Stimulated activated CD8-positive, alpha-beta memory T cell treated with anti-CD3 and anti-CD28 coated beads, Interleukin-12 subunit alpha, Interleukin-12 subunit beta, amount 100 ng/mL, for 24 hours (primary cell): ENCODE measurements around the gene CLCN5.
"Not testable (repeated sequence)": the region's sequence is repeated elsewhere in the genome, so short reads cannot be mapped to it uniquely, and the experiment has no call there.

Source experiments
- DNase-seq: peaks from one replicate; pipeline ENCODE4 v3.0.0-alpha.2; 2020; ENCODE audit errors: extremely low read depth

Gene CLCN5

DNA sequence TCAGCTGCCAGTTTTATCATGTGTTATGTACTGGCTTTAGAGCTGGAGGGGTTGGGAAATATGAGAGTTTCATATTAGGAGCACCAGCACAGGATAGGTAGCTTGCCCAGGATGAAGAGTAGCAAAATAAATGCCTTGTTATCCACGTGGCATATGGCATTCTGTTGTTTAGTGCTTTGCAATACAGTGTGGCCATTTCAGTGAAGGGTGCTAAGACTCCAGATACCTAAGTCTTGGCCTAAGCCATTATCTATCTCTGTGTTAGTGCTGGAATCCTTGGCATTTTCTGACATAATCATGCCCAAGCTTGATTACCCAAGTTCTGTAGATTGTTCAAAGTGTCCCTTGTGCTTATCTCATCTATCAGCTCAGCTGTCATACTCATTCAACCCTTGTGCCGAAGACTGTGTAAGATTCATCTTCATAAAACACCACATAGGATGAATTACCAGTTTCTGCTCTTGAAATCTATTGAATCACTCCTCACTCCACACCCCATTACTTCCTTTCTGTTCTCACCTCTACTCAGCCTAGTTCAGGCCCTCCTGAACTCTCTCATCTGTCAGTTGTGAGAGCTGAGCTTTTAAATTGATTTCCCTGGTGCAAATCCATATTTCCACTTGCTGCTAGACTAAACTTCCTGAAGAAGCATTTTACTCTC is 73.5 kb downstream of the CLCN5 start:
- DNase-seq = no peak

DNA sequence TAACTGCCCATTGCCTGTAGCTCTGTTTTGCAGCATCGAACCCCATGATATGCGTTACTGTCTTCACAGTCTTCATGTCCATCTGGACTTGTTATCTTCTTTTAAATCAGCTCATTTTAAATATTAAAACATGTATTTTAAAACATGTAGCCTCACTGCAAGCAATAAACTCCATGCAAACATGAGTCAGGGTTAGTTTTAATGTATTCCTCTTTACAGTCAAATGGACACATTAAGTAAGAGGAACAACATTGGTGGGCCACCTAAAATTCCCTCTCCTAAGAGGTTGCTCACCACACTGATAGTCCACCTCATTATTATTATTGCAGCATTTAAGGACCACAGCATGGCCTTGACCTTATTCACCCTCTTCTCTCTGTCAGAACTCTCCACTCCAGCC is 74.1 kb downstream of the CLCN5 start:
- DNase-seq = no peak

DNA sequence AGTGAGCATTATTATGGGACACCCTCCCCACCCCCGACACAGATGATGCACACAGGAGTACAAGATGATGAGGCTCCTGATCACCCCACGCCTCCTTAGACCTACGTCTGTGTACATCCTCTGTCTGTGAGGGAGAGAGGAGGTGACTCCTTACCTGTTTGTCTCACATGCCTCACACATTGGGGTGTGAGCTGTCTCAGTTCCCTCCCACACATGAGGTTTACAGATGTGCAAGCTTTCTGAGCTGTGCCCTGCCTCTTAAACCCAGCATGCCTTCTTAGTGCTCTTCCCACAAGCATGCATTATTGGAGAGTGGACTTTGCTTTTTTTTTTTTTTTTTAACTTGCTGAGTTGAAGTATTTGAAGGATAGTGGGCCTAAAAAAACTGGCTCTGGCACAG is 76.7 kb downstream of the CLCN5 start:
- no peak for DNase-seq

DNA sequence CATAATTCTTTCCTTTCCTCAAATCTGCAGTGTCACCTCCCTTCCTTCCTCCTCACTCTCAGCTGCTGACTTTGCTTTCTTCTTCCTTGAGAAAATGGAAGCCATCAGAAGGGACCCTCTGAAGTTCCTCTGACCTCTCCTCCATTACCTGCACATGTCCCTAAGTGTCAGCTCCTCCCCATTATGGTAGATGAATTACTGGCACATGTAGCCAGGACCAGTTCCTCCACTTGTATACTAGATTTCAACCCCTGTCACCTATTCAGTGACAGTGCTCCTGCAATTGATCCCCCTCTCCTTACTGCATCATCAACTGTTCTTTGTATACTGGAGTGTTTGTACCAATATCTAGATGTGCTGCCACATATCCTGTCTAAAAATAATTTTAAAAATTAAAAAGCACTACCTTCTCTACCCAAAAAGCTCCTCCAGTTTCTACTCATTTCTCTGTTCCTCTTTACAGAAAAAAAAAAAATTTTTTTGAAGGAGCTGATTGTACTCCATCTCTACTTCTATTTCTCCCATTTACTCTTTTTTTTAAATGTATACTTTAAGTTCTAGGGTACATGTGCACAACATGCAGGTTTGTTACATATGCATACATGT is 78.6 kb downstream of the CLCN5 start:
- DNase-seq = no peak

DNA sequence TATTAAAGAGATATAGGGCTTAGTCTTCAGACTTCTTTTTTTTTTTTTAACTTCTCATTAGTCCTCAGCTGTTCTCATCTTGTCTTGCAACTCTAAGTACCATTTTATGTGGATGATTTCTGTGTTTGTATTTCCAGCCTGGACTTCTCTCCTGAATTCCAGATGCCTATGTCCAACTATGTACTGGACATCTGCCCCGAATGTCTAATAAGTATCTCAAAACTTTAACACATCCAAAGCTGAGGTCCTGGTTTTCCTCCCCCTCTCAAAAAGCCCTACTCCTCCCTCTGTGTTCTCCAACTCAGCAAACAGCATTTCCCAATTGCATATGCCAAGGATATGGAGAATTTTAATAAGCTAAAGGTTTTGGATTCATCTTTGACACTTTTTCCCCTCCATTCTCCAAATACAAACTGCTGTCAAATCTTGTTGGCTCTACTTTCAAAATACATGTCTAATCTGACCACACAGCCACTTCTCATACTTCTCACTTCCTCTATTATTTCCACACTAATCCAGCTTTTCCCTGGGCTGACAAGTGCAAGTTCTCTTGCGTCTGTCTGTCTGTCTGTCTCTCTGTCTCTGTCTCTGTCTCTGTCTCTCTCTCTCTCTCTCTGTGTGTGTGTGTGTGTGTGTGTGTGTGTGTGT is 79.8 kb downstream of the CLCN5 start:
- DNase-seq = no peak

DNA sequence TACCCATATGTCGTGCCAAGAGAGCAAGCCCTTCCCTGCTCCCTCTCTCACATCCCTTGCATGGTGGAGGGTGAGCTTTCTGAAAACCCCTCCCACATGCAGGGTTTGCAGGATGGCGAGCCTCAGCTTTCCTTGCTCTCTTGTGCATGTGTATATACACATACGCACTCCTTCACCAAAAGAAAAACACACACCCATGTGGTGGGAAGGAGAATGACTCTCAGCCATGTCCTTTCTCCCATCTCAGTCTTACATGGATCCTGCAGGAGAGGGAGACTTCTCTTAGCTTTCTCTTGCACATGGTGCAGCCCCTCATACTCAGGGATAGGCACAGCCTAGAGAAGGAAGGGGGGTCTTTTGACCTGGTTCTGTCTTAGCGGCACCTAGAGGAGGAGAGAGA is 81.1 kb downstream of the CLCN5 start:
- no peak for DNase-seq

DNA sequence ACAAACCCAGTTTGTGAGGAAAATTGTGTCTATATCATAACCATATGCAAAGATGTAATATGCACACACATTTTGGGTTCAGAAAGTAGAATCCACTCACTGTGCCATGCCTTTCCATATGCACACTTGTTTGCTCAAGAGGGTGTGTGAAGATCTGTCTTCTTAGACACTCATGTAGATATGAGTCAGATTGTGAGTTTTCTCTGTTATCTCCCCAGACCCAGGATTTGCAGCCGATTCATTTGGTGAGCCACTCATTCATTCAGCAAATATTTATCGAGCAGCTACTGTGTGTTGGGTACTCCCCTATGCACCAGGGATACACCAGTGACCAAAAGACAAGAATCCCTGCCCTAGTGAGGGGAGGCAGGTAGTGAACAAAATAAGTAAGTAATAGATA is 81.5 kb downstream of the CLCN5 start:
- no peak for DNase-seq

DNA sequence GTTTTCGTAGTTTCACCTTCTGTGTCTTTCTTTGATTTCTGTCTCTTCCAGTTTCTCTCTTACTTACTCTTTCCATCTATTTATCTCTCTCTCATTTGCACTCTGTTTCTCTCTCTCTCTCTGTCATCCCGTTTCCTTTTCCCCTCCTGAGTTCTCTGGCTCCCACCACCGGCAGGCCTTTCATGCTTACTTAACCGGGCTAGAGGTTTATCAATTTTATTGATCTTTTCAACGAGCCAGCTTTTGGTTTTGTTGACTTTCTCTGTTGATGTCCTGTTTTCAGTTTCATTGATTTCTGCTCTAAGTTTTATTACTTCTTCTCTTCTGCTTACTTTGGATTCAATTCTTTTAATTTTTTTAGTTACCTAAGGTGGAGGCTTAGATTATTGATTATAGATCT is 103.2 kb downstream of the CLCN5 start:
- not testable (repeated sequence) for DNase-seq

DNA sequence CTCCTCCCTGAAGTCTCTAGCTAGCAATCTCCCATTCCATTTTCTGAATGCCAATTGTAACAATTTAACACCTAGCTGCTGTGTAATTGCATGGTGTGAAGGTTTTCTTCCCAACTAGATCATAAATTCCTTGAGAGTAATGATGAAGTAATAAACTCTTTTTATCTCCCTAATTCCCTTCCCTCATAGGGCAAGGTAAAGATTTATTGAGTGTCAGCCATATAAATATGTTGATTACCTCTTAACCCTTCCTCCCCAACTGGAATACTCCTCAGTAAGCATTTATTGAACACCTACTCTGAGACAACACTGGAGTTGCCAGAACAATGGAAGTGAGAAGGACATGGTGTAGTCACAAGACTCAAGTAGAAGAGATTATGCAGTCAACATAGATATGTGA is 112.7 kb downstream of the CLCN5 start:
- no peak for DNase-seq

DNA sequence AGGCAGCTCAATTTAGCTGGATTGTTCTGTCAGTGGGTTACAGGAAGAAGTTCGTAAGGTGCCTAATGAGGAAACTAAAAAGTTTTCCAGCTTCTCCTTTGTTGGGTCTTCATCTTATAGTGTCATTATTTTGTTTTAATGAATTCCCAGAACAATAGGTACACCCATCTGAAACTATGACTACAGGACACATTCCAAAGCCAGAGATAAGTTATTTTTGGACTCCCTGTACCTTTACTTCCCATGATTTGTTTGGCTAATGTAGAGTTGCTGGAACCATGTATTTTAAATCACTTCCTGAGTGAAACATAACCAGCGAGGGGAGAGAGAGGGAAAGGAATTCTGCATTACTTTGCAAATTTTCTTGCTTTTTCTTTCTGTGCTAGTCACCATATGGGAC is 114.0 kb downstream of the CLCN5 start:
- DNase-seq = no peak

DNA sequence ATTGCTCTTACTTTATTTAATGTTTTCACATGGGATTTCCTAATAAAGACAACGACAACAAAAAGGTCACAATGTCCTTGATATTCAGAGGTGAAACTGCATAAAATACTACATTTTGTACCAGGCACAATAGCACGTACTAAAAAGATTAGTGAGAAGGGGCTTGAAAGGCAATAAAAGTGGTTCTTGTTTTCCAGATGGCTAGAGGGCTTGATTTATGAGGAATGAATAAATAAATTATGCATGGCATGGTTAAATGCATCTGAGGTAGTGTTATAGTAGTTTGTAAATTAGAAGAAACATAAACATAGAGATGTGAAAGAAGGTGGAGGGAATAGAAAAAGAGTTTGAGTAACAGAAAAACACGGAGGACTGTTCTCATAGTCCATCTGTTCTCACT is 123.4 kb downstream of the CLCN5 start:
- no peak for DNase-seq

DNA sequence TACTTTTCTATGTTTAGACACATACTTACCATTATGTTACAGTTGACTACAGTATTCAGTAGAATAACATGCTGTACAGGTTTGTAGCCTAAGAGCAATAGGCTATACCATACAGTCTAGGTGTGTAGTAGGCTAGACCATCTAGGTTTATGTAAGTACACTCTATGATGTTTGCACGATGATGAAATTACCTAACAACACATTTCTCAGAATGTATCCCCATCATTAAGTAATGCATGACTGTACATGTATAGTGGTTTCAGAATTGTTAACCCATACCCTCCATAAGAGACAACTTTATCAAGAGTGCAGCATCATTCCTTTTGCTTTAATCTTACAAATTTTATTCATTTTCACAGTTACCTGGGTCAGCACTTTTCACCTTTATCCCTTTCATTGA is 126.8 kb downstream of the CLCN5 start:
- no peak for DNase-seq

DNA sequence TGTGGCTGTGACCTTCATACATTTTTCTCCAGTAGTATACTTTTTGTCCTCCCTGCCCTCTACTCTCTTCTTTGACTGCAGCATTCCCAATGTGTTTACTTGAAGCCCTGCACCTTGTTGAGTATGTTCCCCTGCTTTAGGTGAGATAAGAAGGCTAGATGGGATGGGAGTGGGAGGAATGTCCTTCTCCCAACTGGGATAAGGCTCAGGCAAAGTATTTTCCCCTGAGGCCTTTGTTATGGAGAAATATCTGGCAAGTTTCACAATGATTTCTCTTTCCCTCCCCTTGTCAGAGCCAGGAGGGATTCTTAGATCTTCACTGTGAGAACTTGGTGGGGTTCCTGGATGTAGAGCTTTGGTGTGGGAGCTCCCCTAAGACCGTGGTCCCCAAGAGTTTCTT is 131.8 kb downstream of the CLCN5 start:
- DNase-seq = no peak

DNA sequence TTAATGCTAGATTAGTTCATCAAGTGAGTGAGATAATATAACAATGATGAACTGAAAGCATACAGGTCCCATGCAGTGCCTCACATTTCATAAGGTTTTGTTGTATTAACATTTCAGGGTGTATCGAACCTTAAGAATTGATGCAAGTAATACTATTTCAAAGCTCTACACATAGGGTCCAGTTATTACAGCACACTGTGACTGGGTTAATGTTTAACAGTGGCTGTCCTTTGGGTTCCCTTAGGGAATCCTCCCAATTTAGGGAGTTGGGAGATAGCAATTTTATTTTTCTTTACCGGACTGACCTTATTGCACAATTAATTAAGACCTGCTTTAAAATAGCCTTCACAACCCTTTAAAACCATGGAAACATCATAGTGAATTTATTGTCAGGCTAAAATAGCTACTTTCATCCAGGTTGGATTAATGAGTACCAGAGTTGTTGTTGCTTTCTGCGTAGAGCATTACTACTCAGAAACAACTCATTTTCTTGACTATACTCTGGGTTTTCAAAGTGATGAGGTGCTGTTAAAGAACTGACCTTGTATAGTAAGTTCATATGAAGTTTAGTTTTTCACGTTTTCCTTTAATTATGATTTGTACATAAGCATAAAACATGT is 144.0 kb downstream of the CLCN5 start:
- DNase-seq = no peak

DNA sequence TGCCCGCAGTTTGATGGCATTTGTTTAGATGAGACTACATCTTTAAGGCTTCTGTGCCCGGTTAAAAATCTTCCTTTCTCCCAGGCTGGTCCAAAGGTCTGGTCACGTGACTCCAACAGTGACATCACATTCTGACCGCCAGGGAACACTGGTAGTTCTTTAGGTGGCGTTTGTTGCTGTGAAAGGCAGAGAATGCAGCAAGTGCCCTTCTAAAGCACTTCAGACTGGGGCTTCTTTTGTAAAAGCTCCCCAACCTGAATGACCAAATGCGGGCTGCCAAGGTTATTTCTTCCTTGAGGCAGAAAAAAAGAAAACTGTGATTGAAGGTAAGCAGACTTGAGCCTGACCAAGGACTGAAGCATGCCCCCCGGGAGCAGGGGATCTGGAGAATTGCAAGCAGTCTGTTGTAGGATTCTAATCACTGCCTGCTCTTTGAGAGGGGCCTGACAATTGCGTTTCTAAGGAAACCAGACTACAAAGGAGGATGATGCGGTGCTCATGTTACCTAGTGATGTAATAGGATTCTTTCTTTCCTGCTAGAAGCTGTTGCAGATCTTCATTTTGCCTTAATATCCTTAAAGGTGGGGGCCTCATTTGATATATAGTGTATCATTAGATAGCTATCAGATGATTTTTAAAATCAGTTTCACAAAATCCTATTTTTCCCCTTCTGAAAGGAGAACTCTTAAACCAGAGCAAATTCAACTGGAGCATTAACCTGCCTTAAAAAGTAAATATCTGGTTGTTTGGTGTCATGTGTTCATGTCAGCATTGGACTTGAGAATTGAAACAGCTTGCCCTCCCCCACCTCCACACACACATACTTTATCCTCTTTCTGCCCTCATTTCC is 145.3 kb downstream of the CLCN5 start:
- no peak for DNase-seq

DNA sequence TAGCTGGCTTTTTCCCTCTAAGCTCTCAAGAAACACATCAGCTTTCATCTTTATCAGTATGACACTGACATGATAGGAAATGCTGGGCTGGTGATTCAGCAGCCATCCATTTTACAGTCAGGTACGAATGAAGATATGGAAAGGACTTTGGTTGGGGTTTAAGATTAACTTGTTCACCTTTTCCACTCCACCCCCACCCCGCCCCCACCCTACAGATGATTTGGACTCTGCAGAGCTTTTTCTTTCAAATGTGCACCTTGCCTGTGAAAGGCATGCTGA is 145.8 kb downstream of the CLCN5 start:
- DNase-seq = no peak

DNA sequence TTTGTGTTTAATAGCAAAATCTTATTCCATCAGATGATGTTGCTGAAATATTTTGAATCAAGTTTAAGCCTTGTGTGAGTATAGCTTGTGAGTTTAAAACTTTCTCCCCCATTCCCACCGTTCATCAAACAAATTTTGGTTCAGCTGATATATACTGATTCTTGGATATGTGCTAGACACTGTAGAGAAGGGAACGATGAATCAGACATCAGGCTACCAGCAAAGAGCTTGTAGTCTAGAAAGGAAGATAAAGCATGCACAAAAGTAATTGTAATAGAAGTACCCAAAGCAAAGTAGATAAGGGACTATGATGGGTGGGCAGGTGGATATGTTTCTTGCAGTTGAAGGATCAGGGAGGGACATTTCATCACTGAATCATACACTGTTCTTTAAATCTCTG is 146.5 kb downstream of the CLCN5 start:
- no peak for DNase-seq

DNA sequence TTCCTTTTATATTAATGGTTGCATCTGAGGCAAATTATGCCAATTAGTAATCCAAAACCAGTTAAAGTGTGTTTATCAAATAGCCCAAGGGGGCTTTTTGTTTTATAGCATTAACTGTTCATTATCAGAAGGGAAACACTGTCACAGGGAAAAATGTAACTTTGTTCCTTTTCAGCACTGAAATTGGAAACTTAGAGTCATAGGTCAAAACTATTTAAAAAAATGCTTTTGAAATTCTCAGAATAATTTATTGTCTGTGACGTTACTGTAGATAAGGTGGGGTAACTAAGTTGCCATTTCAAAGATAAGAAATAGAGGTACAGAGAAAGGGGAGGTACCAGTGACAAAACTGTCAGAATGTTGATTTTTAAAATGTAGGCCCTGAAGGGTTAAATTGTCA is 149.1 kb downstream of the CLCN5 start:
- DNase-seq = no peak

DNA sequence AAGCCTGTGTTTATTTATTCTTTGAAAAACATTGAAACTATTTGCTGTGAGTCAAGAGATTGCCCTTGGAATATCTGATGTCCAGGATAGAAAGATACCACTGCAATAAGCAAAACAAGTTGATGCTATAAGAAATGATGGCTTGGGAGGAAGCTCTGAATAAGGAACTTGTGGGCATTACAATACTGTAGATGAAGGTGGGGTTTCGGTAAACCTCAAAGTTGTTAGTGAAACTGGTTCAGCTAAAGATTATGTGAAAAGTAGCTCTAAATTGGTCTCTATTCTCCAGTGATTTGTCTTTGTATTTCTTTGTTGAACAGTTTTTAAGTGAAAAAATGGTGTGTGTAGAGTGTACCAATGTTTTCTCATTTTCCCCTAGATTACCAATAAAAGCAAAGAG is 149.7 kb downstream of the CLCN5 start:
- DNase-seq = no peak

DNA sequence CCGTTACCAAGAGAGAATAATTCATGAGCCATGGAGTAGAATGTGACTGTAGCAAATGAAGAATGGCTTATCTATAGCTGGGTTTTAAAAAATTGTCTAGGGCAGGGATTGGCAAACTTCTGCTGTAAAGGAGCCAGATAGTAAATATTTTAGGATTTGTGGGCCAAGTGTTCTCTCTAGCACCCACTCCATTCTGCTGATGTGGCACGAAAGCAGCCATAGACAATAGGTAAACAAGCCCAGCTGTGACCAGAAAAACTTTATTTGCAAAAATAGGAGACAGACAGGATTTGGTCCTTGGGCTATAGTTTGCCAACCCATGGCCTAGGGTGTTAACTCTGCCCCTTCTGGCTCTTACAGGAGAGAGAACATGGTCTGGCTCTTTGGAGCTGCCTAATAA is 151.2 kb downstream of the CLCN5 start:
- no peak for DNase-seq

DNA sequence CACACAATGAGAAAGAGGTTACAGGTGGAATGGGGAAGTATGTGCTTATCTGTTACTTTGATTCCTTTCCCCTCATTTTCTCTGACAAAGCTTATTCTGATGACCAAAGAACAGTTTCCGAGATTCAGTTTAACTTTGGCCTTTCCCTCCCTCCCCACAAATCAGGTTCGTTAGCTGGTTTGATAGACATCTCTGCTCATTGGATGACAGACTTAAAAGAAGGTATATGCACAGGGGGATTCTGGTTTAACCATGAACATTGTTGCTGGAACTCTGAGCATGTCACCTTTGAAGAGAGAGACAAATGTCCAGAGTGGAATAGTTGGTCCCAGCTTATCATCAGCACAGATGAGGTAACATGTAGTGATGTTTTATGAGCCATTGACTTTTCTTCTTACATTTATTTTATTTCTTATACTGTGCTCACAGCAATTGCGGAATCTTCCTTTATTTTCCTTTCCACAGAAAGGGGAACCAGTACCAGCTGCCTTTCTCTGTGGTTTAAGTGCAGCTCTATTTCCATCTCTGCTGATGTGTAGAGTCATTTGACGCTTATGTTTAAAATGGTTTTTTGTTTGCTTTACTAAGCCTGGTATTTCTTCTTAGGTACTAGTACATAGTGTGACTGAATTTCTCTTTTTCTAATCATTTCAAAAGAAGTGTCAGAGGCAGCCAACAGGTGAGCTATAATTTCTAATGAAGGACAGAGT is 153.4 kb downstream of the CLCN5 start:
- DNase-seq = no peak
